ENCODE data around the gene CACNA1G.

Gene CACNA1G

GRCh38 chr17:50562242-50563091, 2.0 kb downstream of the CACNA1G start:
- Histone ChIP-seq H3K9me3 (ENCODE audit: insufficient read depth, low read depth, low read length) (no peaks in the 10 kb centered on the region), H2AFZ (ENCODE audit: low read length) (no peak overlapping the region), H3F3A (ENCODE audit: low read depth) (no peaks in the 10 kb centered on the region), H3K4me2 (ENCODE audit: low read depth, low read length, poor library complexity, severe bottlenecking) (no peak overlapping the region), H3K9ac (ENCODE audit: low read depth, low read length, poor library complexity, severe bottlenecking) (no peak overlapping the region), H3K9me2 (replicated peaks; ENCODE audit: low read depth, low read length) (no peaks in the 10 kb centered on the region), H3K4me3 (ENCODE audit: low read length, poor library complexity, severe bottlenecking) (peak overlapping the region; percentile 24), H3K4me1 (ENCODE audit: insufficient read depth, low read length, poor library complexity, severe bottlenecking) (peaks cover 10% of the 10 kb centered on the region), H4K20me1 (ENCODE audit: insufficient read depth, low read length, poor library complexity, severe bottlenecking) (no peaks in the 10 kb centered on the region), H3K79me2 (ENCODE audit: insufficient read depth, low read length) (no peaks in the 10 kb centered on the region), H3K27me3 (ENCODE audit: insufficient read depth, low read length, poor library complexity, severe bottlenecking) (peaks cover 21% of the 10 kb centered on the region), H3K36me3 (ENCODE audit: insufficient read depth, low read length) (no peaks in the 10 kb centered on the region)
- TF ChIP-seq EZH2phosphoT487 (IDR thresholded peaks at IDR 0.05; ENCODE audit: borderline replicate concordance) (no peak), CTCF (conservative IDR thresholded peaks at IDR 0.05; ENCODE audit: low read length) (no peak)

GRCh38 chr17:50563092-50563511, 2.6 kb downstream of the CACNA1G start:
- TF ChIP-seq EZH2phosphoT487 (IDR thresholded peaks at IDR 0.05; ENCODE audit: borderline replicate concordance) (no peak), CTCF (conservative IDR thresholded peaks at IDR 0.05; ENCODE audit: low read length) (peak; percentile 33; the same call in 1 of the 2 replicates)
- peaks cover 21% of the 10 kb centered on the region for H3K27me3 ChIP-seq (ENCODE audit: insufficient read depth, low read length, poor library complexity, severe bottlenecking)

GRCh38 chr17:50564916-50565315, 4.4 kb downstream of the CACNA1G start:
- H3K9ac ChIP-seq (ENCODE audit: low read depth, low read length, poor library complexity, severe bottlenecking), result no peak overlapping the region
- peaks cover 10% of the 10 kb centered on the region for H3K4me1 ChIP-seq (ENCODE audit: insufficient read depth, low read length, poor library complexity, severe bottlenecking)
- H3K27me3 ChIP-seq (ENCODE audit: insufficient read depth, low read length, poor library complexity, severe bottlenecking), result peaks cover 21% of the 10 kb centered on the region
- no peaks in the 10 kb centered on the region for H3K36me3 ChIP-seq (ENCODE audit: insufficient read depth, low read length)
- H4K20me1 ChIP-seq (ENCODE audit: insufficient read depth, low read length, poor library complexity, severe bottlenecking), result no peaks in the 10 kb centered on the region
- H3K4me2 ChIP-seq (ENCODE audit: low read depth, low read length, poor library complexity, severe bottlenecking), result no peak overlapping the region
- TF ChIP-seq CTCF (conservative IDR thresholded peaks at IDR 0.05; ENCODE audit: low read length) (no peak), EZH2phosphoT487 (IDR thresholded peaks at IDR 0.05; ENCODE audit: borderline replicate concordance) (no peak)
- no peaks in the 10 kb centered on the region for H3K79me2 ChIP-seq (ENCODE audit: insufficient read depth, low read length)
- no peaks in the 10 kb centered on the region for H3F3A ChIP-seq (ENCODE audit: low read depth)
- H3K4me3 ChIP-seq (ENCODE audit: low read length, poor library complexity, severe bottlenecking), result no peak overlapping the region
- no peaks in the 10 kb centered on the region for H3K9me3 ChIP-seq (ENCODE audit: insufficient read depth, low read depth, low read length)
- no peaks in the 10 kb centered on the region for H3K9me2 ChIP-seq (replicated peaks; ENCODE audit: low read depth, low read length)
- no peak overlapping the region for H2AFZ ChIP-seq (ENCODE audit: low read length)

More at GRCh38 chr17:50563092-50563511, 2.6 kb downstream of the CACNA1G start:
- H3K4me3 ChIP-seq (ENCODE audit: low read length, poor library complexity, severe bottlenecking), result no peak overlapping the region
- no peaks in the 10 kb centered on the region for H3F3A ChIP-seq (ENCODE audit: low read depth)
- H3K9ac ChIP-seq (ENCODE audit: low read depth, low read length, poor library complexity, severe bottlenecking), result no peak overlapping the region
- no peaks in the 10 kb centered on the region for H4K20me1 ChIP-seq (ENCODE audit: insufficient read depth, low read length, poor library complexity, severe bottlenecking)
- no peak overlapping the region for H3K4me2 ChIP-seq (ENCODE audit: low read depth, low read length, poor library complexity, severe bottlenecking)
- no peak overlapping the region for H2AFZ ChIP-seq (ENCODE audit: low read length)
- H3K9me2 ChIP-seq (replicated peaks; ENCODE audit: low read depth, low read length), result no peaks in the 10 kb centered on the region
- H3K9me3 ChIP-seq (ENCODE audit: insufficient read depth, low read depth, low read length), result no peaks in the 10 kb centered on the region
- no peaks in the 10 kb centered on the region for H3K79me2 ChIP-seq (ENCODE audit: insufficient read depth, low read length)
- H3K36me3 ChIP-seq (ENCODE audit: insufficient read depth, low read length), result no peaks in the 10 kb centered on the region
- H3K4me1 ChIP-seq (ENCODE audit: insufficient read depth, low read length, poor library complexity, severe bottlenecking), result peaks cover 10% of the 10 kb centered on the region

Data from Loucy (cell line).